Esophagus muscularis mucosa (tissue), 4 donors: ENCODE results near the gene DOCK2.

Experiments
- EP300 ChIP-seq: sonication (generic); formaldehyde crosslinking; IDR thresholded peaks from one replicate; pipeline ENCODE4 v1.6.1; 2017; ENCODE audit warnings: antibody characterized with exemption
- POLR2A ChIP-seq: fragments of 450-650 bp; IDR thresholded peaks from one replicate; pipeline ENCODE4 v1.6.1; 2017; ENCODE audit warnings: antibody characterized with exemption, moderate library complexity, mild to moderate bottlenecking, low read depth
- POLR2AphosphoS5 ChIP-seq, 2 donors: sonication (generic); formaldehyde crosslinking; IDR thresholded peaks; one replicate each; pipeline ENCODE4 v1.6.1; 2017; ENCODE audit warnings: antibody characterized with exemption in 2 of 2
- TF ChIP-seq, protein P1 (sequence below), 3 experiments: fragments of 200-600 bp in 2 of 3; fragments of 450-650 bp in 1 of 3; sonication (generic) in 2 of 3; IDR thresholded peaks; one replicate each; pipeline ENCODE4 v1.5.1; 2017 to 2019; ENCODE audit warnings: antibody characterized with exemption in 3 of 3, mild to moderate bottlenecking in 2 of 3, moderate library complexity in 1 of 3

DNA sequence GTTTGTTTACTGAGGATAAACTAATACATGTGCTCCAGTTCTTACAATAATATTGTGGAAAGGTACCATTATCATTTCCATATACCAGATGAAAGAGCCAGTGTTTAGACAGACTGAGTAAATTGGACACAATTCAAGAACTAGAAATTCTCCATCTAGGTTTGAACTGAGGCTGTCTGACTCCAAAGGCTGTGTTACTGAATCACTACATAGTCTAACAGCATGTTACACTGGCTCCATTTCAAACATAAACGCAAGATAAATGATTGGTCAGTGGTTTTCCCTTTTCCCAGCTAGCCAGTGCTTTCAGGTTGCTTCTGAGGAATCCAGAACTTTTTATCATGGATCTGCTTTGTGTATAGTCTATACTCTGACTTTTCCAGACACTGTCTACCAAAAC lies 45.4 kb upstream of the DOCK2 start:
- TF ChIP-seq, protein P1, sequence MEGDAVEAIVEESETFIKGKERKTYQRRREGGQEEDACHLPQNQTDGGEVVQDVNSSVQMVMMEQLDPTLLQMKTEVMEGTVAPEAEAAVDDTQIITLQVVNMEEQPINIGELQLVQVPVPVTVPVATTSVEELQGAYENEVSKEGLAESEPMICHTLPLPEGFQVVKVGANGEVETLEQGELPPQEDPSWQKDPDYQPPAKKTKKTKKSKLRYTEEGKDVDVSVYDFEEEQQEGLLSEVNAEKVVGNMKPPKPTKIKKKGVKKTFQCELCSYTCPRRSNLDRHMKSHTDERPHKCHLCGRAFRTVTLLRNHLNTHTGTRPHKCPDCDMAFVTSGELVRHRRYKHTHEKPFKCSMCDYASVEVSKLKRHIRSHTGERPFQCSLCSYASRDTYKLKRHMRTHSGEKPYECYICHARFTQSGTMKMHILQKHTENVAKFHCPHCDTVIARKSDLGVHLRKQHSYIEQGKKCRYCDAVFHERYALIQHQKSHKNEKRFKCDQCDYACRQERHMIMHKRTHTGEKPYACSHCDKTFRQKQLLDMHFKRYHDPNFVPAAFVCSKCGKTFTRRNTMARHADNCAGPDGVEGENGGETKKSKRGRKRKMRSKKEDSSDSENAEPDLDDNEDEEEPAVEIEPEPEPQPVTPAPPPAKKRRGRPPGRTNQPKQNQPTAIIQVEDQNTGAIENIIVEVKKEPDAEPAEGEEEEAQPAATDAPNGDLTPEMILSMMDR (IDR thresholded peaks at IDR 0.05): no peak
- no peak for TF ChIP-seq POLR2AphosphoS5 (IDR thresholded peaks at IDR 0.05)
- no peak for TF ChIP-seq POLR2A
- TF ChIP-seq EP300: no peak
